NCI-H510A (cell line): ENCODE data around the gene THADA.

Source experiments
- DNase-seq: peaks from one replicate; lab custom pipeline; 2025; lab: John Stamatoyannopoulos, UW

Gene THADA

GRCh38 chr2:43186321-43186678 is 409.5 kb downstream of the THADA start:
- DNase-seq: no peak

- DNase-seq: no peak
Measured at GRCh38 chr2:43185146-43185545, 410.7 kb downstream of the THADA start.

- no peak for DNase-seq
Measured at GRCh38 chr2:43184339-43184895, 411.4 kb downstream of the THADA start.

- DNase-seq: no peak
Measured at GRCh38 chr2:43183743-43184142, 412.1 kb downstream of the THADA start.

- DNase-seq: no peak
Measured at GRCh38 chr2:43180897-43181296, 414.9 kb downstream of the THADA start.
